ENCODE results near the gene NBPF3. TPM values are rescaled to one million over a fixed set of nuclear protein-coding genes. Genes with fewer than 3 reads are reported as not detected.
"Not testable (repeated sequence)": the region's sequence is repeated elsewhere in the genome, so short reads cannot be mapped to it uniquely, and the experiment has no call there.

The NBPF3 gene
- total RNA-seq, 1 donor from 2014 or later = 10.2 TPM

DNA sequence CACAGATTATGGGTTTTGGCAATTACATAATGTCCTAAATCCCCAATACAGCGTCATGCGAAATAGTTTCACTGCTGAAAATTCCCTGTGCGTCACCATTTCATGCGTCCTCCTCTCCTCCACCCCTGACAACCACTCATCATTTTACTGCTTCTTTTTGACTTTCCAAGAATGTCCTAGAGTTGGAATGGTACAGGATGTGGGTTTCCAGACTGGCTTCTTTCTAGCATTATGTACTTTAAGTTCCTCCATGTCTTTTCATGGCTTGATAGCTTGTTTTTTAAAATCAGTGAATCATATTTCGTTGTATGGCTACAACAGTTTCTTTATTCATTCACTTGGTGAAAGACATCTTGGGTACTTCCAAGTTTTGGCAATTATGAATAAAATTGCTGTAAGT, 7.4 kb downstream of the NBPF3 start:
- H3K4me3 ChIP-seq (ENCODE audit: low read depth, low read length) = no peak overlapping the region
- TF ChIP-seq, protein P1, sequence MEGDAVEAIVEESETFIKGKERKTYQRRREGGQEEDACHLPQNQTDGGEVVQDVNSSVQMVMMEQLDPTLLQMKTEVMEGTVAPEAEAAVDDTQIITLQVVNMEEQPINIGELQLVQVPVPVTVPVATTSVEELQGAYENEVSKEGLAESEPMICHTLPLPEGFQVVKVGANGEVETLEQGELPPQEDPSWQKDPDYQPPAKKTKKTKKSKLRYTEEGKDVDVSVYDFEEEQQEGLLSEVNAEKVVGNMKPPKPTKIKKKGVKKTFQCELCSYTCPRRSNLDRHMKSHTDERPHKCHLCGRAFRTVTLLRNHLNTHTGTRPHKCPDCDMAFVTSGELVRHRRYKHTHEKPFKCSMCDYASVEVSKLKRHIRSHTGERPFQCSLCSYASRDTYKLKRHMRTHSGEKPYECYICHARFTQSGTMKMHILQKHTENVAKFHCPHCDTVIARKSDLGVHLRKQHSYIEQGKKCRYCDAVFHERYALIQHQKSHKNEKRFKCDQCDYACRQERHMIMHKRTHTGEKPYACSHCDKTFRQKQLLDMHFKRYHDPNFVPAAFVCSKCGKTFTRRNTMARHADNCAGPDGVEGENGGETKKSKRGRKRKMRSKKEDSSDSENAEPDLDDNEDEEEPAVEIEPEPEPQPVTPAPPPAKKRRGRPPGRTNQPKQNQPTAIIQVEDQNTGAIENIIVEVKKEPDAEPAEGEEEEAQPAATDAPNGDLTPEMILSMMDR (IDR thresholded peaks at IDR 0.05; ENCODE audit: insufficient read depth, low read length, poor library complexity, severe bottlenecking) = no peak
- no peak for DNase-seq (ENCODE audit: low read depth)
- H3K27me3 ChIP-seq (ENCODE audit: control insufficient read depth, insufficient read depth, low read length) = no peaks in the 10 kb centered on the region
- no peaks in the 10 kb centered on the region for H3K36me3 ChIP-seq (ENCODE audit: control insufficient read depth, insufficient read depth, low read length)

DNA sequence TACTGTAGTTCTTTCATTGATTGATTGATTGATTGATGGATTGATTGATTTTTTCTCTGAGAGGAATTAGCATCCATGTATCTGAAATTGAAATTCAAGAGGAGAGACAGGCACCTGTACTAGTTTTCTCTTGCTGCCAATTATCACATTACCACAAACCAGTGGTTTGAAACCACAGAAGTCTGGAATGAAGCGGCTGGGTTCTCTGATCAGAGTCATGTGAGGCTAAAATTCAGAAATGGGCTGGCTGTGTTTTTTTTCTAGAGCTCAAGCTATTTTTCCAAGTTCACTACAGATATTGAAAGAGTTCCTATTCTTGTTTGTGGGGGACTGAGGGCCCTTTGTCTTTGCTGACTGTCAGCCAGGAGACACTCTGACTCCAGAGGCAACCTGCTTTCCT, 10.0 kb downstream of the NBPF3 start:
- H3K4me3 ChIP-seq (ENCODE audit: low read depth, low read length) = no peak overlapping the region
- H3K36me3 ChIP-seq (ENCODE audit: control insufficient read depth, insufficient read depth, low read length) = no peaks in the 10 kb centered on the region
- TF ChIP-seq, protein P1 (IDR thresholded peaks at IDR 0.05; ENCODE audit: insufficient read depth, low read length, poor library complexity, severe bottlenecking) = no peak
- no peak for DNase-seq (ENCODE audit: low read depth)
- no peaks in the 10 kb centered on the region for H3K27me3 ChIP-seq (ENCODE audit: control insufficient read depth, insufficient read depth, low read length)

DNA sequence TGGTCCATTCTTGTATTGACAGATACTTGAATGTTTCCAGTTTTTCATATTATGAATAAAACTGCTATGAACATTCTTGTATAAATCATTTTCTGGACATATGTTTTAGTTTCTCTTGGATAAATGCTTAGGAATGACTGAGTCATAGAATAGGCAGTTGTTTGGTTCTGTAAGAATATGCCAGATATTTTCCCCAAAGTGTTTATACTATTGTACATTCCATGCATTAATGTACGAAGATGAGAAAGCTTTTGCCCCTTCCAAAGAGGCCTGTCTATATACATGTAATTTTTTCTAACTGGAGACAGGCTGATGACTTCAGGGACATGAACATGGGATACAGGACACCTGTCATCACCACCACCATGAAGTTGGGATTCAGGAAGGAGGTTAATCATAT, 11.3 kb downstream of the NBPF3 start:
- TF ChIP-seq, protein P1 (IDR thresholded peaks at IDR 0.05; ENCODE audit: insufficient read depth, low read length, poor library complexity, severe bottlenecking) = no peak
- no peak overlapping the region for H3K4me3 ChIP-seq (ENCODE audit: low read depth, low read length)
- no peaks in the 10 kb centered on the region for H3K36me3 ChIP-seq (ENCODE audit: control insufficient read depth, insufficient read depth, low read length)
- DNase-seq (ENCODE audit: low read depth) = no peak
- no peaks in the 10 kb centered on the region for H3K27me3 ChIP-seq (ENCODE audit: control insufficient read depth, insufficient read depth, low read length)

DNA sequence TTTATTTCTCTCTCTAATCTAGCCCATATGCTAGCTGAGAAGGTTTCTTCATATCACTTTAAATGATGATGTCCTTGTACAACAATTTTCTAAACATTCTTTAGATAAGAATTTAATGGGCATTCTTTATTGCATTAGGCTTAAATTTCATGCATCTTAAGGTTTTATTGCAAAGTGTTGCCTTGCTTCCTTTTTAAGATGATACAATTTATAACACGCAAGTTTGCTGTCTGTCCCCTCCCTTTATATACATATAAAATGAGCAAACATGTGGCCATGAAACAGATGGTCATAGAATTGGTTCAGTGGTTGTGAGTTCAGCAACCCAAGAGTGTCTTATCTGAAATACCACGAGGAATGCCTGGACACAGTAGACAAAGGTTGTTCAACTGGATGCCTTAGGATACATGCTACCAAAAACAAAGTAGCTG, 12.1 kb downstream of the NBPF3 start:
- Histone ChIP-seq H3K36me3 (ENCODE audit: control insufficient read depth, insufficient read depth, low read length) (no peaks in the 10 kb centered on the region), H3K27me3 (ENCODE audit: control insufficient read depth, insufficient read depth, low read length) (no peaks in the 10 kb centered on the region), H3K4me3 (ENCODE audit: low read depth, low read length) (no peak overlapping the region)
- TF ChIP-seq, protein P1 (IDR thresholded peaks at IDR 0.05; ENCODE audit: insufficient read depth, low read length, poor library complexity, severe bottlenecking) = no peak
- DNase-seq (ENCODE audit: low read depth) = no peak

GRCh38 chr1:21453964-21454614, 14.2 kb downstream of the NBPF3 start:
- H3K36me3 ChIP-seq (ENCODE audit: control insufficient read depth, insufficient read depth, low read length); H3K27me3 ChIP-seq (ENCODE audit: control insufficient read depth, insufficient read depth, low read length); H3K4me3 ChIP-seq (ENCODE audit: low read depth, low read length): not testable (repeated sequence)
- DNase-seq (ENCODE audit: low read depth) = peak; percentile 63

- not testable (repeated sequence) for H3K27me3 ChIP-seq (ENCODE audit: control insufficient read depth, insufficient read depth, low read length); DNase-seq (ENCODE audit: low read depth); H3K4me3 ChIP-seq (ENCODE audit: low read depth, low read length); H3K36me3 ChIP-seq (ENCODE audit: control insufficient read depth, insufficient read depth, low read length)
These were observed 15.0 kb downstream of the NBPF3 start for GRCh38 chr1:21454904-21455303.

- no peaks in the 10 kb centered on the region for H3K27me3 ChIP-seq (ENCODE audit: control insufficient read depth, insufficient read depth, low read length)
- DNase-seq (ENCODE audit: low read depth) = no peak
- TF ChIP-seq, protein P1 (IDR thresholded peaks at IDR 0.05; ENCODE audit: insufficient read depth, low read length, poor library complexity, severe bottlenecking) = no peak
These were observed 17.7 kb downstream of the NBPF3 start for GRCh38 chr1:21457654-21458053.

DNA sequence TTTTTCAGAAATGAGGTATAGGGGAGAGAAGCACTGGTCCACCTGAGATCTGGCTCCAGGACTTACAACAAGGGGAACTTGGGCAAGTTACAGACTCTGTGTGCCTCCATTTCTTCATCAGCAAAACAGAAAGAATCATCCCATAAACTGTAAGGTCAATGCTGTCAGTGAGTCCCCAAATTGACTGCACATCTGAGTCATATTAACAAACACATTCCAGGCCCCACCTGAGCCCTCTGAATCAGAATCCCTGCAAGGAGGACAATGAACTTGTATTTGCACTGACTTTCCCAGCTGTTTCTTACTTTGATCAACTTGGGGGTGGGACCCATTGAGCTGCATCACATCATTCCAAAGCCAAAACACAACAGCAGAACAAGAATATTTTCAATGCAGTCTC, 25.2 kb downstream of the NBPF3 start:
- H3K4me3 ChIP-seq (ENCODE audit: low read depth, low read length); H3K27me3 ChIP-seq (ENCODE audit: control insufficient read depth, insufficient read depth, low read length); DNase-seq (ENCODE audit: low read depth); H3K36me3 ChIP-seq (ENCODE audit: control insufficient read depth, insufficient read depth, low read length): not testable (repeated sequence)

More at GRCh38 chr1:21457654-21458053, 17.7 kb downstream of the NBPF3 start:
- no peaks in the 10 kb centered on the region for H3K36me3 ChIP-seq (ENCODE audit: control insufficient read depth, insufficient read depth, low read length)
- H3K4me3 ChIP-seq (ENCODE audit: low read depth, low read length) = no peak overlapping the region

DNA sequence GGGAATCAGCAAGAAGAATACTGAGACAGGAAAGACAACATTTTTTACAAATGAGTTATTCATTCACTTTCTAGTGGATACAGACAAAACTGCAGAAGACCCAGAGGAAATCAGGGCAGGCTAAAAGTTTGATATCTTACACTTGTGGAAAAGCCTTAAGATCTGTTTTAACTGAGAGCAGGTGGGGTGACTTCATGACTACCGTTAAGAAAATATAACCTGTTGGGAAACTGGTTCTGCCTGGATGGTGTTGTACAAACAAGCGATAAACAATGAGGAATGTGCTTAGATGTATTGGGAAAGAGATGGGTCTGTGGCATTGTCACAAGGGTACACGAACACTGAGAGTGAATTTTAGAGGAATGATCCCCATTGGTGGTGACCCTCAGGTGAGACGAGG, 28.0 kb downstream of the NBPF3 start:
- H3K4me3 ChIP-seq (ENCODE audit: low read depth, low read length); H3K27me3 ChIP-seq (ENCODE audit: control insufficient read depth, insufficient read depth, low read length); DNase-seq (ENCODE audit: low read depth); H3K36me3 ChIP-seq (ENCODE audit: control insufficient read depth, insufficient read depth, low read length): not testable (repeated sequence)
